GM10266 (cell line): ENCODE measurements around the gene TMEM121.
"Not testable (repeated sequence)": the region's sequence is repeated elsewhere in the genome, so short reads cannot be mapped to it uniquely, and the experiment has no call there.

ENCODE experiments used
- DNase-seq: peaks from one replicate; pipeline ENCODE4 v3.0.0; 2012; ENCODE audit errors: extremely low spot score
- CTCF ChIP-seq: IDR thresholded peaks from 2 replicates; pipeline ENCODE4 v1.5.1; 2012; ENCODE audit warnings: mild to moderate bottlenecking, low read depth; ENCODE audit not compliant: control insufficient read depth, insufficient read depth; ENCODE audit errors: missing control alignments

The TMEM121 gene

GRCh38 chr14:105549481-105549880 is 23.1 kb downstream of the TMEM121 start:
- peak; percentile 6 for DNase-seq
- no peak for TF ChIP-seq CTCF

GRCh38 chr14:105554022-105554421 is 27.6 kb downstream of the TMEM121 start:
- TF ChIP-seq CTCF: no peak
- DNase-seq: peak; percentile 4

GRCh38 chr14:105554523-105554922 is 28.1 kb downstream of the TMEM121 start:
- no peak for TF ChIP-seq CTCF
- DNase-seq: no peak

- DNase-seq: not testable (repeated sequence)
Measured at GRCh38 chr14:105557671-105558070, 31.3 kb downstream of the TMEM121 start.

GRCh38 chr14:105558449-105559154 is 32.2 kb downstream of the TMEM121 start:
- DNase-seq: not testable (repeated sequence)

GRCh38 chr14:105559384-105560047 is 33.1 kb downstream of the TMEM121 start:
- not testable (repeated sequence) for DNase-seq

- DNase-seq: not testable (repeated sequence)
Measured at GRCh38 chr14:105560048-105560669, 33.8 kb downstream of the TMEM121 start.

GRCh38 chr14:105561345-105561744 is 35.0 kb downstream of the TMEM121 start:
- DNase-seq: not testable (repeated sequence)

- DNase-seq: peak; percentile 8
- no peak for TF ChIP-seq CTCF
Measured at GRCh38 chr14:105562713-105563346, 36.4 kb downstream of the TMEM121 start.

- TF ChIP-seq CTCF: no peak
- no peak for DNase-seq
Measured at GRCh38 chr14:105563347-105563737, 37.0 kb downstream of the TMEM121 start.

- not testable (repeated sequence) for DNase-seq
Measured at GRCh38 chr14:105564536-105564935, 38.2 kb downstream of the TMEM121 start.

GRCh38 chr14:105565185-105565919 is 39.0 kb downstream of the TMEM121 start:
- not testable (repeated sequence) for DNase-seq
